CD4-positive, alpha-beta T cell treated with Interleukin-15 for 1 hour (primary cell): ENCODE results near the gene IPO11.
"Not testable (repeated sequence)": the region's sequence is repeated elsewhere in the genome, so short reads cannot be mapped to it uniquely, and the experiment has no call there.

ENCODE experiments used
- DNase-seq: peaks from one replicate; pipeline ENCODE4 v3.0.0-alpha.2; 2020

The IPO11 gene

DNA sequence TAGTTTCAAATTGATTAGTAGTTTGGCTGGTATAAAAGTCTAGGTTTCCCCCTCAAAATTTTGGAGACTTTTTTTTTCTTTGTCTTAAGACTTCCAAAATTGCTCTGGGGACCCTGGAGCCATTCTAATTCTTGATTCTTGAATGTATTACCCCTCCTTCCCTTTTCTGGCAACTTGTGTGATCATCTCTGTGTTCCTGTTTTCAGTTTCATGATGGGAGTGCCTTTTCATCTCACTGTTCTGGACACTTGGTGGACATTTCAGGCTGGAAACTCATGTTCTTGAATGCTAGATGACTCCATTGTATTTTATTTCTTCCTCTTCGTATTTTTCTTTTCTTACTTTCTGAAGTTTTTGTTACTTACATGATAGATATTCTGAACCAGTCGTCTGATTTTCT is 108.8 kb downstream of the IPO11 start:
- no peak for DNase-seq

GRCh38 chr5:62522811-62523210 is 110.2 kb downstream of the IPO11 start:
- no peak for DNase-seq

DNA sequence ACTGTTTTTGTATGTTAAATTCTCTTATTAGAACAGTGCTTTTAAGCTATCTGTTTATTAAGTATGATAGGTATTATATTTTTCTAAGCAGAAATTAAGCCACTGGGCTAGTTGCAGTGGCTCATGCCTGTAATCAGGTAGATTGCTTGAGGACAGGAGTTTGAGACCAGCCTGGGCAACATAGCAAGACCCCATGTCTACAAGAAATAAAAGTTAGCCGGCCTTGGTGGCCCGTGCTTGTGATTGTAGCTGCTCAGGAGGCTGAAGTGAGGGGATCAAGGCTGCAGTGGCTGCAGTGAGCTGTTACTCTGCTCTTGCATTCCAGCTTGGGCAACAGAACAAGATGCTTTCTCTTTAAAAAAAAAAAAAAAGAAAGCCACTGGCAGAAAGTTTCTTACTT is 121.0 kb downstream of the IPO11 start:
- no peak for DNase-seq

DNA sequence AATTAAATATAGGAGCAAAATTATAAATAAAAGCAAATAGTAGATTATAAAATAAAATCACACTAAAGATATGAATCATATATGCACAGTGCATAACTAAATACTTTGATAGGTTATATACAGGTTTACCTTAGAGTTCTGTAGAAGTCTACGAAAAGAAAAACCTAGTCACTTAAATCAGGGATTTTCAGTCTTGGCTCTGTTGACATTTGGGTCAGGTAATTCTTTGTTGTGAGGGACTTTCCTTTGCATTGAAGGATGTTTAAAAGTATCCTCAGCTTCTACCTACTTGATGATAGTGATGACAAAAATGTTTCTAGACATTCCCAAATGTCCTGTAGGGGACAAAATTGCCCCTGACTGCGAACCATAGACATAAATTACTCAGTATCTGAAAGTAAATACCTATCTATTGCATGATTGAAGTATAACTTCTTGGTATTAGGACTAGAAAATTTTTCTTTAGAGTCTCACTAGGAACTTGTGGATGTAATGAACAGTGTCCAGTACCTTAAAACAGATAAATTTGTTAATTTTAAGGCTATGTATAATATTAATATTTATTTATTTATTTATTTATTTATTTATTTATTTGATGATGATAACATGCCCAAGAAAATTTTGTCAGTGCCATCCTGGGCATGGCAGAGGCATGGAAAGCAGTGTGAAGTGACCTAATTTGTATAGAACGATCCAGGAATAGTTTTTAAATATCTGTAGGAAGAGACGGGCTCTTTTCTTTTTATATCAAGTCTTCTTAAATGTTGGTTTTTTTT is 122.1 kb downstream of the IPO11 start:
- DNase-seq, result no peak

DNA sequence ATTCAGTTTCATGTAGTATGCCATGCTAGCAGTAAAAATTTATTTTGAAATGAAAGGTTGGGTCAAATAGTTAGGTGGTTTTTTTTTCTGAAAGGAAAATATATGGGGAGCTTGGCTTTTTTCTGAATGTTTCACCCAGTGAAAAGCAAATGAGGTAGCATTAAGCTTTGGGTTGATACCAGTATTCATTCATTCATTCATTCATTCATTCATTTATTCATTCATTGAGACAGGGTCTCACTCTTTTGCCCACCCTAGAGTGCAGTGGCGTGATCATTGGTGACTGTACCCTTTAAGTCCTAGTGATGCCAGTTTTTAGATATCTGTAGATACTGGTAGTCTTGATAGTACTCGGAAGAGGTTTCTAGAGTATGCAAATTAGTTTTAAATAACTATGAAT is 123.7 kb downstream of the IPO11 start:
- no peak for DNase-seq

GRCh38 chr5:62536783-62537182 is 124.2 kb downstream of the IPO11 start:
- DNase-seq, result no peak

GRCh38 chr5:62538017-62538942 is 125.7 kb downstream of the IPO11 start:
- no peak for DNase-seq

DNA sequence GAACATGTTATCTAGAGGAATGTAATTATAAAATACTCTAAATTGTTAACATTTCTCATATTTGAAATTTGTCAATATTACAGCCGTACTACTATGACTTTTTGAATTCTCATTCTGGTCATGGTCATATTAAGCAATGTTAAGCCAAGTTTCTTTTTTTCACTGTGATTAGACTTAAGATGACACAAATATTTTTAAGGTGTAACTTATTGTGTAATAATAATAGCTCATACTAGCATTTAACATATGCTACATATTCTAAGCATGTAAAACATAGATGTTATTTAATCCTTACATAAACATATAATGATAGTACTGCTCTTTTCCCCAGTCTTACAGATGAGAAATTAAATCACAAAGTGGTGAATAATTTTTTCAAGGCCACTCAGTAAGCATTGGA is 130.2 kb downstream of the IPO11 start:
- no peak for DNase-seq

GRCh38 chr5:62547945-62548630 is 135.5 kb downstream of the IPO11 start:
- DNase-seq, result no peak

DNA sequence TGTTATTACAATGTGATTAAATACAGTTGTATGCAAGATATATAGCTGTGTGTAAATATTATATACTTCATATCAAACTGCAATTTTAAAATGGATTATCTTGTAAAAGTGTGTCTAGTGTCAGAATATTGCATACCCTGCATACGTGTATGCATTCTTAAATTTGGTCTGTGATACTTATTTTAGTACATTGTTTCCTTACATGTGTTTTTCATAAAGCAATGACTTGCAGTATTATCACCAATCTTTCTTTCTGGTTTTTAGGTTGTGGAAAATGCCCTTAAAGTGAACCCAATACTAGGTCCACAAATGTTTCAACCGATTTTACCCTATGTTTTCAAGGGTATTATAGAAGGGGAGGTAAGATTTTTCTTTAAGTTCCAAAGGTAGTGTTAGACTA is 137.5 kb downstream of the IPO11 start:
- no peak for DNase-seq

DNA sequence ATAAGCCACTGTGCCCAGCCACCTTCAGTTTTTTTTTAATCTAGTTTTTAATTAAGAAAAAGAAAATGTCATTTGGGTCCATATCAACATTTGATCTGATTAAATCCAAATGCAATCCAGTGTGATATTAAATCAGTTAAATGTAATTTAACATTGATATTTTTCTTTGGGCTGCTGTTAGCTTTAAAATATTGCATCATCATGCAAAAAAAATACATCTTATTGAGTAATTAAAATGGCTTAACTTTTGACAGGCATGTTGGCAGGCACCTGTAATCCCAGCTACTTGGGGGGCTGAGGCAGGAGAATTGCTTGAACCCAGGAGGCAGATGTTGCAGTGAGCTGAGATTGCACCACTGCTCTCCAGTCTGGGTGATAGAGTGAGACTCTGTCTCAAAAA is 143.4 kb downstream of the IPO11 start:
- no peak for DNase-seq

DNA sequence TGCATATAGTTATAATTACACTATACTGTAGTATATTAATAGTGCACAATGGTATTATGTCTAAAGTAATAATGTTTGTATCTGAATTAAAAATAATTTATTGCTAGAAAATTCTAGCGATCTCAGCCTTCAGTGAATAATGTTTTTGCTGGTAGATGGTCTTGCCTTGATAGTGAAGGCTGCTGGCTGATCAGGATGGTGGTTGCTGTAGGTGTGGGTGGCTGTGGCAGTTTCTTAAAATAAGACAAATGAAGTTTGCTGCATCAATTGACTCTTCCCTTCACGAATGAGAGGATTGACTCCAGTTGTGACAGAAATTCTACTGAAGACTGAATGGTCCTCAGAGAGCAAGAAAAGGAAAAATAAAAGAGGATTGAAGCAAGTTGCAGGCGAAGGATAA is 146.4 kb downstream of the IPO11 start:
- no peak for DNase-seq

GRCh38 chr5:62560786-62561185 is 148.2 kb downstream of the IPO11 start:
- no peak for DNase-seq

GRCh38 chr5:62561896-62562295 is 149.3 kb downstream of the IPO11 start:
- DNase-seq, result no peak

DNA sequence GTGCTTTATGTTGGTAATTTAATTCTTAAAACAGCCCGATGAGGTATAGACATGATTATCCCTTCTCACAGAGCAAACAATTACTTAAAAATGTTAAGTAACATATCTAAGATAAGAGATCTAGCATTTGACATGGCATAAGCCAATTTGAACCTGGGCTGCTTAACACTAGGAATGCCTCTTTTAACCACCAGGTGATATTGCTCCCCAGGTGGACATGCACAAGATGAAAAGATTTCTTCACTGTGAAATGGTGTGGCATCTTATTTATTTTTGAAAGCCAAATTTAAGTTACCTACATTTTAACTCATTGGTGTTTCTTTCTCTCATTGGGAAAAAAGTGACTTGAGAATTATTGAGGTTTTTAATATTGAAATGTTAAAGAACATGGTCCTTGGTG is 150.3 kb downstream of the IPO11 start:
- DNase-seq, result no peak

DNA sequence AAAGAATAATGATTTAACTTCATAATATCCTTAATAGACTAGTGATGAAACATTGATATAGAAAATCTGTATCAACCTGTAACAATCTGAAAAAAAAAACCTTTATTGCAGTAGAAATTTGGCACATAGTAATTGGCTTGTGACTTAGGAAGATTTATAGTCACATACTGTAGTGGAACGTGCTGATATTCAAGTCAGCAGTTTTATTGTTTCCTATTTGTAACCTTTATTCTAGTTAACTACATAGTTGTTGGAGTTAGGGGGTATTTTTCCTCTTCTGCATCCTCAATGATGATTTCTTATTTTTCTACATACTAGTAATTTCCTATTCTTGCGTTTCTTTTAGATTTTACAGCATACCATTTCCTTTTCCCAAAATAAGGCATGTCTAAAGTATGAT is 151.5 kb downstream of the IPO11 start:
- no peak for DNase-seq

GRCh38 chr5:62565740-62566139 is 153.2 kb downstream of the IPO11 start:
- not testable (repeated sequence) for DNase-seq

GRCh38 chr5:62568143-62568542 is 155.6 kb downstream of the IPO11 start:
- DNase-seq, result no peak

DNA sequence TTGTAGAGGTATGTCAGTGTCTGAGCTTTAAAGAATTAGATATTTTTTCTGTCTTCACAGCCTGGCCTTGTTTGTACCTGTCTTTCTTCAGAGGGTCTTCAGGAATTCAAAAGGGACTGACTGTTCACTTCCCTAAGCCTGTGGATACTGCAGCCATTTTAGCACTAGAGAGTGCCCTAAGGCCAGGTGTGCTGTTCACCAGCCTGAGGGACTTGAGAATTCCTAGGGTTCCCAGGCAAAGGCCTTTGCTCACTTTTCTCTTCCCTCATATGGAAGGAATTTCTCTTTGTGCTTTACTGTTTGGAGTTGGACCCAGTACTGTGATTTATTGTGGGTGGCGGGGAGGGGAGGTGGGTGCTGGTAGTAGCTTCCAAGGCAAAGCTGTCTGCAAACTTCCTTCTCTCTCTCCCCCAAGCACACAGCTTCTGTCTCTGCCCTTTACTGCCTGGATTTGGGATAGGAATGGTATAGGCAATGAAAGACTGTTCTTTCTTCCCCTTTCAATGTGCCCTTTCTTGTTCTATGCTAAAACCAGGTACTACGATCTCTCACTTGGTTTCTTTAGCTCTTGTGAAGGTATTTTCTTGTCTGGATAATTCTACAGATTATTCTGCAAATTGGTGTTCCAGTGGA is 156.4 kb downstream of the IPO11 start:
- DNase-seq, result no peak

DNA sequence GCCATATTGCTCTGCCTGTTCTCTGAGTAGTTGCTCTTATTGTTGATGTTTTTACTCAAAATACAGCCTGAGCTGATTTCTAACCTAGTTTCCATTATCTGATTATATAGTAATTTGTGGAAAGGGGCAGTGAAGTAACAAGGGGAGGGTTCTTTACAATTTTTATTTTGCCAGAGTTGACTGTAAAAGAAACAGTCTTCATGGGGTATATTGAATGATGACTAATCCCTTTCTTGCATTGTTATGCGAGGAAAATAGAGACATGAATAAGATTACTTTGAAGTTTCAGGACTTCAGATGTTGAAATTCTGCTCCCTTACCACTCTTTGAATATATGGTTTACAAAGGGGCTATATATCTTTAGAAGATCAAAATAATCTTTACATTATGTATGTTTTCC is 156.9 kb downstream of the IPO11 start:
- DNase-seq, result no peak

DNA sequence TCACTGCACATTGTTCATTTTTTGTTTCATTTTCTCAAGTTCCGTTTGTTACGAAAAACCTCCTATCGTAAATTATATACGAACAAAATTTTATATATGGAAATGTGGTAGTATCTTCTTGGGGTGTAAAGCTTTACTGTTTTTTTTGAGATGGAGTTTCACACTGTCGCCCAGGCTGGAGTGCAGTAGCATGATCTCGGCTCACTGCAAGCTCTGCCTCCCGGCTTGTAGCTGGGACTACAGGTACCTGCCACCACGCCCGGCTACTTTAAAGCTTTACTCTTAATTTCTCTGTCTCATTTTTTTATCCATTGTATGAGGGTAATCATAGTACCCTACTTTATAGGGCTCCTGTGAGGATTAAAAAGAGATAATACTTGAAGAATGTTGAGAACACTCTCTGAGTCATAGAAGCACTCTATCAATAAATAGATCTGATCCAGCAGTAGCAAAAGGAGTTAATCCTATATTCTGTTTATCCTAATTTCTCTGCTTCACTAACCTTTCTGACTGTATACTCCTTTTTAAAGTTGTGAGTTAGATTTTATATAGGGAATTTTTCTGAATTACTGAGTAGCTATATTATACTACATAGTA is 160.5 kb downstream of the IPO11 start:
- DNase-seq, result no peak

DNA sequence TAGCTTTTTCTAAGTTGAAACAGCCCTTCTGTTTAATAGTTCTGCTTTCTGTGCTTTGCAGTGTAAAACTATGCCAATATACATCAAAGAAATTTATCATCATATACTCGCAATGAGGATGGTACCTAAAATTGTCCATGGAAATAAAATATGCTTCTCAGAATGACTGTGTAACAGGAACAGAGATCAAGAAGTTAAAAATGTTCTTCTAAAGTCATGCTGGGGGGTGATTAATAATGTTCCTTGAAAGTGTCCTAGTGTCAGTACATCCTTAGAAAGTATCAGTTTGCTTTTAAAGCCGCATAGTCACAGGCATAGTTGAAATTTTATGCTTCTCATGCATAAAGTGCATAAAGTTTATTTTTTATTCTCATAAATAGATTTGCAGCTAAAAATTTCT is 162.0 kb downstream of the IPO11 start:
- no peak for DNase-seq

GRCh38 chr5:62575066-62575465 is 162.5 kb downstream of the IPO11 start:
- no peak for DNase-seq
